Psoas muscle (tissue), 8 donors: ENCODE results near the gene ATAD2B. TPM values are rescaled to one million over a fixed set of nuclear protein-coding genes. Genes with fewer than 3 reads are reported as not detected.
"Not testable (repeated sequence)": the region's sequence is repeated elsewhere in the genome, so short reads cannot be mapped to it uniquely, and the experiment has no call there.

ENCODE experiments used
- ATAC-seq, 4 donors: fragments of 200-7000 bp; cut with Tn5 transposase; one replicate each; pipeline ENCODE4 v1.9.1; 2020; ENCODE audit warnings: moderate library complexity in 3 of 4, mild to moderate bottlenecking in 2 of 4
- DNase-seq, 2 donors: peaks; one replicate each; pipeline ENCODE4 v3.0.0-alpha.2; 2020
- H3K27ac ChIP-seq: fragments of 200-600 bp; one replicate; pipeline ENCODE4 v1.8.0; 2022
- H3K27me3 ChIP-seq, 3 donors: fragments of 200-600 bp in 1 of 3; one replicate each; pipeline versions ENCODE4 v1.6.1 to v1.8.0; 2013 to 2022; ENCODE audit warnings: low read length in 2 of 3, mild to moderate bottlenecking in 2 of 3, moderate library complexity in 1 of 3; ENCODE audit not compliant: insufficient read depth in 3 of 3
- H3K36me3 ChIP-seq, 2 donors: fragments of 200-600 bp in 1 of 2; one replicate each; pipeline versions ENCODE4 v1.6.1 to v1.8.0; 2013 to 2022; ENCODE audit warnings: low read depth in 1 of 2, mild to moderate bottlenecking in 1 of 2, moderate library complexity in 1 of 2; ENCODE audit not compliant: insufficient read depth in 1 of 2
- H3K4me1 ChIP-seq: fragments of 200-600 bp; one replicate; pipeline ENCODE4 v1.8.0; 2022
- H3K4me3 ChIP-seq: fragments of 200-600 bp; one replicate; pipeline ENCODE4 v1.8.0; 2022; ENCODE audit warnings: mild to moderate bottlenecking
- H3K9me3 ChIP-seq: fragments of 200-600 bp; one replicate; pipeline ENCODE4 v1.8.0; 2022
- CTCF ChIP-seq: fragments of 200-600 bp; IDR thresholded peaks from one replicate; pipeline ENCODE4 v1.8.0; 2022; ENCODE audit warnings: antibody characterized with exemption
- WGBS, 3 donors: extraction: QIAGEN DNeasy Blood & Tissue Kit; methylation state at CpG; one replicate each; pipeline versions ENCODE4 v1.1.6 to v1.1.7; 2013; 5-methylcytosine and 5-hydroxymethylcytosine counted together
- intact Hi-C, 2 donors: fragments of 100-400 bp; cut with DNase I; formaldehyde crosslinking; loops; one replicate each; pipeline versions ENCODE4 v1.11.0 to v1.14.2; 2022
- polyA plus RNA-seq, 3 donors: library from polyadenylated mRNA; stranded (reverse); fragments of 200-250 nt; gene quantifications; one replicate each; pipeline ENCODE4 v1.2.3, GENCODE V29; 2013
- total RNA-seq, 4 donors: library from RNA; stranded (reverse); fragmentation: NEBNext Ultra II Directional in 2 of 4; extraction: Animal tissue kit (Norgen Biotek cat#: 25700) in 2 of 4; gene quantifications; one replicate each; pipeline versions ENCODE4 v1.2.1 to v1.2.4, GENCODE V29; 2021 to 2023
- donor health status: healthy with polysubstance abuse.
- donor health status: DM: no; HTN: no; CAD: no; lungs with moderate emphysema.
- donor health status: Bipolar disorder and iron deficiency.
- donor health status: healthy.
- donor health status: DM: yes; HTN: yes; CAD: no.
- donor health status: DM: no; HTN: no; CAD: no.
- donor health status: DM: no; HTN: no; CAD: no.
- donor health status: DM: yes; HTN: yes; CAD: no.

The ATAD2B gene
- total and polyA plus RNA-seq, 7 donors, result 2.6 to 12.5 (median 7.7) TPM

DNA sequence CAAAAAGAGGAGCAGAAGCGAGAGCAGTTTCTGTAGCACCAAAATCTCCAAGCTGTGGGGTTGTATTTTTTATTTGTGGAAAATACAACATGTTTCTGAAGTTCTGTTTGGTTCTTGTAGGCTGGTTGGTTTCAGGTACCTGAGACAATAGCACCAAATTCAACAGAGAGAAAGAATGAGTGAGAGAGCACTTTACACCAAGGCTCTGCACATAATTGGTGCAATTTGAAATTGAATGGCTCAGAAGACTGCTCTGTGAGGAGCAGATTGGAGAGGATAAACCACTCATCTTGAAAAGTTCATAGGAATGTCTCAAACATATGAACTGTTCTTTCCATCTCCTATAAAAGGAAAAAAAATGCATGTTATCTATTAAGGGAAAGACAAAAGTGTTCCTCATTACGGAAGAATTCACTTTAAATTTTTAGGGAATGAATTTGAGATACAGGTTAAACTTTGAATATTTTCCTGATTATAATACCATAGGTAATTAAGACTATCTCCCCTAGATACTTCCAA, 175.1 kb downstream of the ATAD2B start:
- no peak for ATAC-seq
- H3K27me3 ChIP-seq, result no peaks in the 10 kb centered on the region
- intact Hi-C loops, result loop anchor here (10.0 kb wide), 2 partner anchors 237 to 337 kb away; no protein-coding TSS in a partner anchor
- no peak overlapping the region for H3K4me3 ChIP-seq
- no peak for TF ChIP-seq CTCF
- no peak overlapping the region for H3K27ac ChIP-seq
- WGBS, 3 donors, result 94 to 96% (median 96%) methylated on average over 2 of the region's 2 CpGs
- DNase-seq, result no peak
- no peaks in the 10 kb centered on the region for H3K9me3 ChIP-seq
- H3K4me1 ChIP-seq, result peaks cover 9% of the 10 kb centered on the region
- peaks cover 5 to 33% of the 10 kb centered on the region in 2 donors for H3K36me3 ChIP-seq

GRCh38 chr2:23746141-23746863, 180.6 kb downstream of the ATAD2B start:
- Histone ChIP-seq H3K27me3 (no peaks in the 10 kb centered on the region), H3K4me3 (no peak overlapping the region), H3K4me1 (peaks cover 18% of the 10 kb centered on the region), H3K36me3 (peaks cover 0 to 9% of the 10 kb centered on the region in 2 donors), H3K27ac (peak overlapping the region; percentile 83), H3K9me3 (no peaks in the 10 kb centered on the region)
- WGBS, 3 donors, result 24 to 50% (median 27%) methylated on average over 2 of the region's 2 CpGs
- intact Hi-C loops, result loop anchor here in 1 of 2 donors (5.0 kb wide), 1 partner anchor 224 kb away; no protein-coding TSS in a partner anchor
- peak in 1 of 4 donors; percentile 0 for ATAC-seq
- no peak for TF ChIP-seq CTCF
- no peak for DNase-seq

- ATAC-seq (peak; percentile 94 to 96 (median 96)), DNase-seq (no peak)
- intact Hi-C loops, result loop anchor here in 1 of 2 donors (5.0 kb wide), 1 partner anchor 223 kb away; no protein-coding TSS in a partner anchor
- Histone ChIP-seq H3K4me1 (peaks cover 18% of the 10 kb centered on the region), H3K27ac (peak overlapping the region; percentile 83), H3K27me3 (no peaks in the 10 kb centered on the region), H3K4me3 (no peak overlapping the region), H3K36me3 (peaks cover 0 to 3% of the 10 kb centered on the region in 2 donors), H3K9me3 (no peaks in the 10 kb centered on the region)
- TF ChIP-seq CTCF, result no peak
These were observed 181.2 kb downstream of the ATAD2B start for GRCh38 chr2:23745726-23746105.

GRCh38 chr2:23745068-23745725, 181.7 kb downstream of the ATAD2B start:
- no peaks in the 10 kb centered on the region for H3K9me3 ChIP-seq
- H3K4me3 ChIP-seq, result no peak overlapping the region
- intact Hi-C loops, result loop anchor here in 1 of 2 donors (5.0 kb wide), 1 partner anchor 223 kb away; no protein-coding TSS in a partner anchor
- peaks cover 18% of the 10 kb centered on the region for H3K4me1 ChIP-seq
- peak; percentile 61 to 87 for DNase-seq
- 27 to 33% (median 32%) methylated on average over 8 of the region's 8 CpGs for whole genome bisulfite sequencing, 3 donors
- H3K27ac ChIP-seq, result peak overlapping the region; percentile 83
- TF ChIP-seq CTCF, result no peak
- no peaks in the 10 kb centered on the region for H3K27me3 ChIP-seq
- H3K36me3 ChIP-seq, result no peaks in the 10 kb centered on the region
- ATAC-seq, result peak; percentile 48 to 78 (median 72)

DNA sequence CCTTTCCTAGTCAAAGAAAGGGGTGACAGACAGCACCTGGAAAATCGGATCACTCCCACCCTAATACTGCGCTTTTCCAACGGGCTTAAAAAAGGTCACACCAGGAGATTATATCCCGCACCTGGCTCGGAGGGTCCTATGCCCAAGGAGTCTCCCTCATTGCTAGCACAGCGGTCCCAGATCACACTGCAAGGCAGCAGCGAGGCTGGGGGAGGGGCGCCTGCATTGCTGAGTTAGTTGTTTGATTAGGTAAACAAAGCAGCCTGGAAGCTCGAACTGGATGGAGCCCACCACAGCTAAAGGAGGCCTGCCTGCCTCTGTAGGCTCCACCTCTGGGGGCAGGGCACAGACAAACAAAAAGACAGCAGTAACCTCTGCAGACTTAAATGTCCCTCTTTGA, 190.1 kb downstream of the ATAD2B start:
- intact Hi-C loops, H3K36me3 ChIP-seq: not testable (repeated sequence)
- WGBS, 3 donors, result 97 to 99% (median 98%) methylated on average over 9 of the region's 9 CpGs

More for the DNA sequence above, 190.1 kb downstream of the ATAD2B start:
- not testable (repeated sequence) for H3K27ac ChIP-seq, H3K27me3 ChIP-seq, ATAC-seq, H3K4me1 ChIP-seq, DNase-seq, H3K9me3 ChIP-seq, H3K4me3 ChIP-seq
